ENCODE data around the gene DDX19B. TPM values are rescaled to one million over a fixed set of nuclear protein-coding genes. Genes with fewer than 3 reads are reported as not detected.

Gene DDX19B
- total and polyA plus RNA-seq, 2 donors (not counting 3 experiments of a cell fraction or from before 2014, with no cell fraction given): 28.1 to 34.3 TPM

- Histone ChIP-seq H3K4me3 (replicated peaks in 1 of 3; ENCODE audit: insufficient read depth in 1 of 3, low read depth in 1 of 3, low read length in 3 of 3) (no peak overlapping the region), H3K4me2 (ENCODE audit: insufficient read depth, low read length) (no peak overlapping the region), H4K20me1 (replicated peaks; ENCODE audit: control insufficient read depth, extremely low read depth, insufficient read depth, low read length) (no peaks in the 10 kb centered on the region), H2AFZ (ENCODE audit: low read depth, low read length) (no peak overlapping the region), H3K27ac (ENCODE audit: insufficient read depth, low read depth, low read length) (no peak overlapping the region), H3K4me1 (ENCODE audit: control insufficient read depth, extremely low read depth, insufficient read depth, low read length) (peaks cover 6% of the 10 kb centered on the region), H3K79me2 (ENCODE audit: control insufficient read depth, insufficient read depth, low read length) (peaks cover 4% of the 10 kb centered on the region), H3K27me3 (ENCODE audit: control insufficient read depth in 2 of 2, insufficient read depth in 2 of 2, low read length in 2 of 2) (no peaks in the 10 kb centered on the region), H3K36me3 (ENCODE audit: control insufficient read depth in 2 of 2, extremely low read depth in 1 of 2, insufficient read depth in 2 of 2, low read length in 2 of 2) (no peaks in the 10 kb centered on the region), H3K9me1 (replicated peaks; ENCODE audit: control insufficient read depth, extremely low read depth, insufficient read depth, low read length) (no peaks in the 10 kb centered on the region), H3K9me3 (replicated peaks; ENCODE audit: control insufficient read depth, insufficient read depth, low read length) (no peaks in the 10 kb centered on the region), H3K9ac (replicated peaks; ENCODE audit: extremely low read depth, insufficient read depth, low read length) (no peak overlapping the region)
- CTCF ChIA-PET: no interaction called here
- POLR2A ChIA-PET: no interaction called here
- TF ChIP-seq FOS (IDR thresholded peaks at IDR 0.05; ENCODE audit: borderline replicate concordance, insufficient read depth, low read length): no peak
- intact Hi-C loops (cut with micrococcal nuclease): no loop called here
- BruUV-seq (replicated peaks): no TSS peak
- FAIRE-seq: no peak
- DNase-seq (ENCODE audit: low read depth, low spot score): no peak
- dilution Hi-C loops (cut with MboI; ENCODE audit: extremely low pct_ligation_motif_present, low sequenced_read_pairs): no loop called here
These were observed 4.5 kb upstream of the DDX19B start for GRCh38 chr16:70294385-70295025.

- CTCF ChIA-PET: interaction anchor here (1.0 kb wide), 1 partner anchor 14 kb away, joined by 3 read pairs; no protein-coding TSS in a partner anchor
- dilution Hi-C loops (cut with MboI; ENCODE audit: extremely low pct_ligation_motif_present, low sequenced_read_pairs) (no loop called here), intact Hi-C loops (cut with micrococcal nuclease) (no loop called here)
- Histone ChIP-seq H4K20me1 (replicated peaks; ENCODE audit: control insufficient read depth, extremely low read depth, insufficient read depth, low read length) (no peaks in the 10 kb centered on the region), H3K9me1 (replicated peaks; ENCODE audit: control insufficient read depth, extremely low read depth, insufficient read depth, low read length) (no peaks in the 10 kb centered on the region), H3K4me2 (ENCODE audit: insufficient read depth, low read length) (no peak overlapping the region), H3K79me2 (ENCODE audit: control insufficient read depth, insufficient read depth, low read length) (peaks cover 13% of the 10 kb centered on the region), H3K27me3 (ENCODE audit: control insufficient read depth in 2 of 2, insufficient read depth in 2 of 2, low read length in 2 of 2) (no peaks in the 10 kb centered on the region), H3K4me3 (replicated peaks in 1 of 3; ENCODE audit: insufficient read depth in 1 of 3, low read depth in 1 of 3, low read length in 3 of 3) (no peak overlapping the region), H3K9me3 (replicated peaks; ENCODE audit: control insufficient read depth, insufficient read depth, low read length) (no peaks in the 10 kb centered on the region), H3K36me3 (ENCODE audit: control insufficient read depth in 2 of 2, extremely low read depth in 1 of 2, insufficient read depth in 2 of 2, low read length in 2 of 2) (no peaks in the 10 kb centered on the region), H3K9ac (replicated peaks; ENCODE audit: extremely low read depth, insufficient read depth, low read length) (no peak overlapping the region), H3K27ac (ENCODE audit: insufficient read depth, low read depth, low read length) (no peak overlapping the region), H2AFZ (ENCODE audit: low read depth, low read length) (no peak overlapping the region), H3K4me1 (ENCODE audit: control insufficient read depth, extremely low read depth, insufficient read depth, low read length) (peaks cover 3% of the 10 kb centered on the region)
- POLR2A ChIA-PET: no interaction called here
- FAIRE-seq (no peak), DNase-seq (ENCODE audit: low read depth, low spot score) (no peak)
- BruUV-seq (replicated peaks): no TSS peak
- TF ChIP-seq FOS (IDR thresholded peaks at IDR 0.05; ENCODE audit: borderline replicate concordance, insufficient read depth, low read length) (no peak), JUN (IDR thresholded peaks at IDR 0.05; ENCODE audit: borderline replicate concordance, insufficient read depth, insufficient read length, low read depth) (no peak)
These were observed 3.4 kb upstream of the DDX19B start for GRCh38 chr16:70295634-70296033.

All from endothelial cell of umbilical vein (primary cell).